ENCODE measurements around the gene LRRC53.

Gene LRRC53, protein sequence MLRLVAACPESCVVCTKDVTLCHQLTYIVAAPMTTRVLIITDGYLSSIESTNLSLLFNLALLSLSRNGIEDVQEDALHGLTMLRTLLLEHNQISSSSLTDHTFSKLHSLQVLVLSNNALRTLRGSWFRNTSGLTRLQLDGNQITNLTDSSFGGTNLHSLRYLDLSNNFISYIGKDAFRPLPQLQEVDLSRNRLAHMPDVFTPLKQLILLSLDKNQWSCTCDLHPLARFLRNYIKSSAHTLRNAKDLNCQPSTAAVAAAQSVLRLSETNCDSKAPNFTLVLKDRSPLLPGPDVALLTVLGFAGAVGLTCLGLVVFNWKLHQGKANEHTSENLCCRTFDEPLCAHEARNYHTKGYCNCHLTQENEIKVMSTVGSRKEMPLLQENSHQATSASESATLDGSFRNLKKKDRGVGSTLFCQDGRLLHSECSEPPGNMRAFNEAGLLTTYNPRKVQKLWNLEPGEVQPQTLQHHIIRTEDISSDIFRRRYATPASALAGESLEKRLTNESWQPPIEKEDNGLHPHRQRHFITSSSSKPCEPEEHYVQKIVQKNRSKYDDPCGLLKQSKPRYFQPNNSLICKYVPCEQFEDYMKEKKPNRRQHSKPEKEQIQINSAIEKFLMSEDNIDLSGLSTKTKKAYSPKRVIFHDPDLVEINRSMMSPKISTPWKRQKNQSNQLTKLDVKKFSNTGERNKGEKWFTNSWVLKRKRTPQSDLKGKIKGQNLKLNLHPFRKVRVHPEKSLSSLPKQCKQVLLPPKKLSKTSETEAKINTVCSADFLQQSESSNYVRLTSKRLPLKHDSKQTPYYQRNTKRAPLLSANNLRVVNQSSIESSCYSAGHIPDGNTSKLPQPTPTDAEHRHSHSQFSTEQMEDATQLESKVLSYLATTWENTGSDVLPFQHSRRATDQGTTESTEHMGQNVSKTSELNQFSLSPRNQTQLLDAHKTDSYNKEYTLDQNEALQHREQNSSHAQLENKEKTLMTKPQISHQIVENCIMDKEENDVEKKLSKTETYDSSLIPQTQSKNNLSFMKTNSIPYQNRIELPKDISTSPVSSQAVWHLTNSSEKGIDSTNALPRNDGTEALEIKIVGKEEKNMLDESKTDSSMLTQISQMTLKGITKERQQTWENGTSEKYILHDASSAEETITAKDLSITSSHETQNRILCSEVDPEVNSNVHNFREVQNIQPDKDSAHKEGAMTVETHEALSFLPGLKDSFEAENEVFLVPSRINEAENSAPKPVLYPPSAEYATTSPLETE

GRCh38 chr1:74512170-74512915, at the start of gene LRRC53:
TSS of gene LRRC53 (minus strand) at chr1:74512611. CDS start at chr1:74483349, 29,262 bp downstream.
- no peak for DNase-seq (ENCODE audit: low read depth in 4 of 4, low spot score in 1 of 4)

GRCh38 chr1:74549932-74550331, 37.5 kb upstream of the LRRC53 start:
- DNase-seq (ENCODE audit: low read depth in 4 of 4, low spot score in 1 of 4) = no peak

- no peak for DNase-seq (ENCODE audit: low read depth in 4 of 4, low spot score in 1 of 4)
These were observed 36.7 kb upstream of the LRRC53 start for GRCh38 chr1:74548961-74549750.

DNA sequence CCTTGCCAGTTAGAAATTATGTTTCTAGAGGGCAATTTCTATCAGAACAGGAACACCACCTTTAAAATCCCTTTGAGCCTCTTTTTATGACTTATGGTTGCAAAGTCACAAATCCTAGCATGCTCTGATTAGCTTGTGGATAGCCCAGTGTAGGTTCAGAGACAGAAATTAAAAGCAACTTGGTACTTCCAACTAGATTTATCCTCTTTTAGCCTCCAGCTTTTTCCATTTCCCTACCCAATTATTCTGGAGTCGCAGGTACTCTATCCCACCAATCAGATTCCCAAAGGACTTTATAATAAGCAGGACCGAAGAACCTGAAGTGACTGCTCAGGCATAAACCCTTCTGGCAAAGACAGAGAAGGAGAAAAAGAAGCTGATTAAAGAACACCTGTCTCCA, 33.4 kb upstream of the LRRC53 start:
- no peak for DNase-seq (ENCODE audit: low read depth in 4 of 4, low spot score in 1 of 4)

GRCh38 chr1:74534241-74534640, 21.8 kb upstream of the LRRC53 start:
- DNase-seq (ENCODE audit: low read depth in 4 of 4, low spot score in 1 of 4) = no peak

GRCh38 chr1:74531796-74532195, 19.4 kb upstream of the LRRC53 start:
- DNase-seq (ENCODE audit: low read depth in 4 of 4, low spot score in 1 of 4) = no peak

DNA sequence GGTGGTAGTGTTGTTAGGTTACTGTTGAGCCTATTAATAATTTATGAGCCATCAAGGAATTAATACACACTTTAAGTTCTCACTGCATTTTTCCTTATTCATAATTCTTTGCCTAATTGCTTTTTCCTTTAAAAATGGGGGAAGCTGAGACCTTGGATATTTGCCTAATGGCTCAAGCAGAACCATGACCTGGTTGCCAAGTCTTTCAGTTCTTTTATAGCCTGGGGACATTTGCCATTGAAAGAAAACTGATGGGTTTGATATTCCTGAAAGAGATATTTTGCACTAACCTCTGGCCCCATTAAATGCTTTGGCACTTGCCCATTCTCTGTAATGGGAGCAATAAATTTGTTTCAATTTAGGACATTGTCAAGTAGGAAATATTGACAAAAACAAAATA, 18.5 kb upstream of the LRRC53 start:
- DNase-seq (ENCODE audit: low read depth in 4 of 4, low spot score in 1 of 4) = no peak

DNA sequence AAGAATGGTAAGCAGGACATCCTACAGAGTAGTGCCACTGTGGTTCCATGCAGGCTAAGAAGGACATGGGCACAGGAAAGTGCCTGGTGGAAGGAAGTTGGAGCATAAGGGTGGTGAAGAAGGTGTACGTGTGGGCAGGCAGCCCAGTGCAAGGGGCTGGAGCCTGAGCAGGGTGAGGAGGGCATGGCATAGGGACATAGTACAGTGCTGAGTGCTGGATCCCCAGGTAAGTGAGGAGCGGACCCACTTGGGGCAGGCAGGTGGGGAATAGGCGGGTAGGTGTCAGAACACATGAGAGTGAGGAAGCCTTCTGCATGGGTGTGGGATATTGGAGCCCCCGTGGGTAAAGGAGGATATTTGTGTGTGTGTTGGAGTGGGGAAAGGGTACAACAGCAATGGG, 15.7 kb upstream of the LRRC53 start:
- DNase-seq (ENCODE audit: low read depth in 4 of 4, low spot score in 1 of 4) = no peak

DNA sequence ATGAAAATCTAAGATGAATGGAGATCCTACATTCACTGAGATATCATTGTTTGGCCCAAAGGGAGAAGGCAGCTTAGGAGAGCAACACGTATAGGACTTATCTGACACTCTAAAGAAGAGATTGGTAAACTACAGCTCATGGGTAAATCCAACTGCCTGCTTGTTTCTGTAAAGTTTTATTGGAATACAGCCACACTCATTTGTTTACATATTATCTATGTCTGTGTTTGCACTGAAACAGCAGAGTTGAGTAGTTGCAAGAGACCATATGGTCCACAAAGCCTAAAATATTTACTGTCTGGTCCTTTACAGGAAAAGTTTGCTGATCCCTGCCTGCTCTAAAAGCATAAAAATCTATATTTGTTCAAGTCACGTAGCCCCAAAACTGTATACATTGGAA, 14.3 kb upstream of the LRRC53 start:
- DNase-seq (ENCODE audit: low read depth in 4 of 4, low spot score in 1 of 4) = no peak

DNA sequence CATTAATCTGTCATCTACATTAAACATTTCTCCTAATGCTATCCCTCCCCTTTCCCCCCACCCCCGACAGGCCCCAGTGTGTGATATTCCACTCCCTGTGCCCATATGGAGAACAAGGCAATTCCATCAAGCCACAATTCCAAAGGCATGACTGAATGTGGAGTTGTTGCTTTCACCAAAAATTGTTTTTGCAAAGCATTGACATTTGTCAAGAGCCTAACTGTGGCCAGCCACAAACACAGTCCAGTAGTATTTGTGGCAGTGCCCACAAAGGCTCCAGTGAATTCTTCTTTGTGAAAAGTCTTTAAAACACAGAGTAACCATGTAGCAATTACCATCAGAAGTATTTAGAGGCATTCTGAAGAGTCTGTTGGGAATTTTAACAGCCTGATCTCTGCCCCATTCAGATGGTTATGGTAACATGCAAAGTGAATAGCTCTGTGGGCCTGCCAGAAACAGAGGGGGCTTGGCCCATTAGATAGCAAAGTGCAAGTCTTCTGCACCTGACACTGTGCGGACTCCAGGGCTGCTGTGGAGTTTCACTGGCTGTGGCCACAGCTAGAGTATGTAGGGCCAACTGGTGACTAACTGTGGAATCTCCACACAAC, 11.6 kb upstream of the LRRC53 start:
- no peak for DNase-seq (ENCODE audit: low read depth in 4 of 4, low spot score in 1 of 4)

DNA sequence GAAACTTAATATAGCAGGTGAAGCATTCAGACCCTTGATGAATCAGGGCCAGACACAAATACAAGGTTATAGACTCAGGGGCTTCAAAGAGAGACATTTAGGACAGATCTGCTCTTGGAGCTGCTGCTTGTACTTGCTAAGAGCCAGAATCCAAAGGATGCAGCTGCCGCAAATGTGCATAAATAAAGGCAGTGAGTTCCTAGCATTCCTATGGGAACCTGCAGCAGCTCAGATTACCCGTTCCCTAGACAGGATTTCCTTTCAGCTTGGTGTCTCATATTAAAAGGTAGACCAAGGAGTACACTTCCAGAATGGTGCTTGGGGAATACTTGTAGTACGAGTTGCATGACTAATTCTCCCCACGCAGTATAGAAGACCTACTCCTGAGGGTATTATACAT, 9.7 kb upstream of the LRRC53 start:
- DNase-seq (ENCODE audit: low read depth in 4 of 4, low spot score in 1 of 4) = no peak

DNA sequence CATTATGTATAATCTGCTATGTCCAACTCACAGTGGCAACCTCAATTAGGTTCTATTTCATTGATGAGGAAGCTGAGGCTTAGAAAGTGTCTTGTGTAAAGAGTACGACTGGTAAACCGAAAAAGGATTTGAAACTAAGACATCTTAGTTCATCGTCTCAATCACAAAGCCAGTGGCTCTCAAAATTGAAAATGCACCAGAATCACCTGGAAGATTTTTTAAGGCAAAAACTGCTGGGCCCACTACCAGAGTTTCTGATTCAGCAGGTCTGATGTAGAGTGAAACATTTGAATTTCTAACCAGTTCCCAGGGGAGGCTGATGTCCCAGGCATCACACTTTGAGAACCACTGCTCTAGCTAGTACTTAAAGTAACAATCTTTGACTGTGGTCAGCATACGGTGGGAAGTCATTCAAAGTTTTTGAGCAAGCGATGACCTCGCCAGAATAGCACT, 5.2 kb upstream of the LRRC53 start:
- no peak for DNase-seq (ENCODE audit: low read depth in 4 of 4, low spot score in 1 of 4)

DNA sequence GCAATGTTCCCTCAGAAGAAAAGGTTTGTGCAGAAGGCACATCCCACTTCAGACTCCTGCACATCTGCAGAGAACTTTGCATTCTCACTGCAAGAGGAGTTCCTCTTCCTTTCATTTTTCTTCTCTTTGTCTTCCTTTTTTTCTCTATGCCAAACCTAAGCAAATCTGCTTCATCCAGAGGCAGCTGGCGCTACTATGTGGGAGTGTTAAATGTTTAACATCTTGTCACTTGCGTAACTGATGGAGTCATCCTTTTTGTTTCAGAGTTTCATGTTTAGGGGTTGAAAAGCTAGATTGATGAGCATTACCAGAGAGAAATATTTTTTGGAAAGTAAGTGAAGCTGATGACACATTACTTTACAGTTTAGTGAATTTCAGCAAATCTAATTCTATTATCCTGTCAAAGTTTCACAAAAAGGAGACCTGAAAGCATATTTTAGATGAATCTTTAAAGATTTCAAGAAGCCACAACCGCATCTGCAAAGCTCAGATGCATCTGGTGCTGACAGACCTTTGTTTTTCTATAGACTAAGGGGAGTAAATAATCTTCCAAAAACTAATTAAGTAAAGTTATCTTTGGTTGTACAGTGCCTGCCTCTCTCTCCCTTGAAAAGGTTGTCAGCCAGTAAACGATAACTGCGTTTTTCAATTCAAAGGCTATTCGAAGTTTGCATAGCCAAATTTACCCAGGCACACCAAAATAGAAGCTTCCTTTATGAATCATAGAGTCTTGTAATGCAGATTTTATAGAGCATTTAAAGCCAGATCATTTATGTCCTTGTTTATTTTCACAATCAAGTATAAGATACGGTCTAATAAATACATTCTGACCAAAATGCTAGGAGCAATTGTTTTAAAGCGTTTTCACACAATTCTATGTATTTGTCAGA, 1.2 kb upstream of the LRRC53 start:
- DNase-seq (ENCODE audit: low read depth in 4 of 4, low spot score in 1 of 4) = no peak

GRCh38 chr1:74508449-74508848, 4.0 kb downstream of the LRRC53 start:
- no peak for DNase-seq (ENCODE audit: low read depth in 4 of 4, low spot score in 1 of 4)

DNA sequence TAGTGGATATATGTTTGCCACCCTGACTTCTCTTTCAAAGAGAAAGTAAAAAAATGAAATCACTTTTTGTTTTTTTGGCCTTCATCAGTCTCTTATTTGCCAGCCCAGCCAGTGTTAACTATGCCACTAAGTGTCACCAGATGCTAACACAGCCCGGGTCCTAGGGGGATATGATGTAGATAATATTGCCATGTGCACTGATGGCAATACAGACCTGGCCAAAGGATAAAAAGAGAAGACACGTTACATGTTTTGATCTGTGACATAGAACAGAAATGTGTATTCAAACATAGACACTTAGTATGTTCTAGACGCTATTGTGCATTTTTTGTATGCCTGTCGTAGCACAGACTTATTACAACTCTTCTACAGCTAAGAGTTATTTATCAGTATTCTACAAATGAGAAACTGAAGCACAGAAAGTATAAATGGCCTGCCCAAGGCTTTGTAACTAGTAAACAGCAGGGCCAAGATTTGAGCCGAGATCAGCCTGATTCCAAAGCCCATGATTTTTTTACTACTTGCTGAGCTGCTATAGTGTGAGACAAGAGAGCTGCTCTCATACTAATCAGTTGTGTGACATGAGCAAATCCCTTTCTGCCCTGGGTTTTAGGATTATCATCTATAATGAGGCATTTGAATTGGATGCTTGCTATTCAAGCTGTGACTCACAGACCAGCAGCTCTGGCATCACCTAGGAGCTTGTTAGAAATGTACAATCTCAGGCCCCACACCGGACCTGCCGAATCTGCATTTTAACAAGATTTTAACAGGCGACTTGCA, 6.3 kb downstream of the LRRC53 start:
- DNase-seq (ENCODE audit: low read depth in 4 of 4, low spot score in 1 of 4) = no peak

GRCh38 chr1:74504933-74505512, 7.4 kb downstream of the LRRC53 start:
- DNase-seq (ENCODE audit: low read depth in 4 of 4, low spot score in 1 of 4) = no peak
